ENCODE measurements around the gene SCAMP5. TPM values are rescaled to one million over a fixed set of nuclear protein-coding genes. Genes with fewer than 3 reads are reported as not detected.

Gene SCAMP5
- total and polyA plus RNA-seq, 7 donors: 1.3 to 26.5 (median 3.9) TPM

- 4 to 5% methylated on average over 40 of the region's 40 CpGs for WGBS, 2 donors
- H3K36me3 ChIP-seq: no peaks in the 10 kb centered on the region
- intact Hi-C loops (cut with DNase I): loop anchor here (2.0 kb wide), 1 partner anchor 67 kb away; the partner anchor contains the start of gene RPP25
- peak within 1 kb of the TSS; percentile 86 to 90 (median 87) for H3K27ac ChIP-seq
- TF ChIP-seq POLR2A (IDR thresholded peaks at IDR 0.05) (peak; percentile 83 to 92), CTCF (IDR thresholded peaks at IDR 0.05) (no peak), POLR2AphosphoS5 (IDR thresholded peaks at IDR 0.05) (peak; percentile 88 to 97 (median 92)), EP300 (IDR thresholded peaks at IDR 0.05) (no peak)
- H3K27me3 ChIP-seq: no peaks in the 10 kb centered on the region
- peaks cover 0 to 24% (median 12%) of the 10 kb centered on the region in 4 donors for H3K4me1 ChIP-seq
- DNase-seq: peak; percentile 98
- peak within 1 kb of the TSS; percentile 76 to 94 (median 85) for H3K4me3 ChIP-seq
- H3K9me3 ChIP-seq: no peaks in the 10 kb centered on the region
Observed at GRCh38 chr15:75023181-75023871, 28.0 kb downstream of the SCAMP5 start, which contains the start of gene PPCDC. TSS of gene PPCDC (plus strand) at chr15:75023590. CDS start at chr15:75028319, 4,729 bp downstream.

GRCh38 chr15:75023872-75024636 lies 28.7 kb downstream of the SCAMP5 start:
- H3K36me3 ChIP-seq: no peaks in the 10 kb centered on the region
- H3K4me1 ChIP-seq: peaks cover 0 to 30% (median 15%) of the 10 kb centered on the region in 4 donors
- 10 to 11% methylated on average over 12 of the region's 12 CpGs for WGBS, 2 donors
- intact Hi-C loops (cut with DNase I): loop anchor here (2.0 kb wide), 1 partner anchor 67 kb away; the partner anchor contains the start of gene RPP25
- TF ChIP-seq CTCF (IDR thresholded peaks at IDR 0.05) (no peak), POLR2AphosphoS5 (IDR thresholded peaks at IDR 0.05) (no peak), POLR2A (IDR thresholded peaks at IDR 0.05) (no peak), EP300 (IDR thresholded peaks at IDR 0.05) (no peak)
- peak overlapping the region; percentile 76 to 94 (median 85) for H3K4me3 ChIP-seq
- H3K27me3 ChIP-seq: no peaks in the 10 kb centered on the region
- no peak for DNase-seq
- H3K9me3 ChIP-seq: no peaks in the 10 kb centered on the region
- peak overlapping the region; percentile 86 to 90 (median 87) for H3K27ac ChIP-seq

GRCh38 chr15:75025107-75025506 lies 29.7 kb downstream of the SCAMP5 start:
- no peak for DNase-seq
- TF ChIP-seq POLR2A (IDR thresholded peaks at IDR 0.05): no peak
- no peak for TF ChIP-seq POLR2AphosphoS5 (IDR thresholded peaks at IDR 0.05)
- TF ChIP-seq EP300 (IDR thresholded peaks at IDR 0.05): no peak
- TF ChIP-seq CTCF (IDR thresholded peaks at IDR 0.05): no peak
- H3K27ac ChIP-seq: no peak overlapping the region
- WGBS, 2 donors: 60 to 69% methylated on average over 3 of the region's 3 CpGs
- peaks cover 0 to 41% (median 26%) of the 10 kb centered on the region in 4 donors for H3K4me1 ChIP-seq
- H3K36me3 ChIP-seq: no peaks in the 10 kb centered on the region
- H3K4me3 ChIP-seq: no peak overlapping the region
- intact Hi-C loops (cut with DNase I): no loop called here
- no peaks in the 10 kb centered on the region for H3K9me3 ChIP-seq
- no peaks in the 10 kb centered on the region for H3K27me3 ChIP-seq

- no peaks in the 10 kb centered on the region for H3K36me3 ChIP-seq
- H3K27me3 ChIP-seq: no peaks in the 10 kb centered on the region
- WGBS, 2 donors: 72 to 91% methylated on average over 5 of the region's 5 CpGs
- H3K4me3 ChIP-seq: no peak overlapping the region
- TF ChIP-seq POLR2A (IDR thresholded peaks at IDR 0.05) (no peak), POLR2AphosphoS5 (IDR thresholded peaks at IDR 0.05) (no peak), EP300 (IDR thresholded peaks at IDR 0.05) (no peak), CTCF (IDR thresholded peaks at IDR 0.05) (no peak)
- no peak for DNase-seq
- peaks cover 0 to 47% (median 31%) of the 10 kb centered on the region in 4 donors for H3K4me1 ChIP-seq
- H3K27ac ChIP-seq: no peak overlapping the region
- intact Hi-C loops (cut with DNase I): no loop called here
- no peaks in the 10 kb centered on the region for H3K9me3 ChIP-seq
Observed at GRCh38 chr15:75025548-75026260, 30.3 kb downstream of the SCAMP5 start.
